ENCODE measurements around the gene LGALS7.
"Not testable (repeated sequence)": the region's sequence is repeated elsewhere in the genome, so short reads cannot be mapped to it uniquely, and the experiment has no call there.

GRCh38 chr19:38797781-38798180, 24.5 kb upstream of the LGALS7 start:
- TF ChIP-seq CTCF (IDR thresholded peaks at IDR 0.05; ENCODE audit: insufficient read depth, low read length, poor library complexity, severe bottlenecking); EZH2phosphoT487 (conservative IDR thresholded peaks at IDR 0.05; ENCODE audit: low read length): not testable (repeated sequence)

Measured in SU-DHL-6 (cell line).